ENCODE data around the gene LRRC36. TPM values are rescaled to one million over a fixed set of nuclear protein-coding genes. Genes with fewer than 3 reads are reported as not detected.
A peak's percentile ranks its signal among the peaks of the same experiment; 100 is the strongest.

Gene LRRC36
- total and polyA plus RNA-seq, 2 of the 13 experiments (the other 11 are each of a cell fraction or from before 2014, with no cell fraction given): 0.12 to 0.15 TPM

DNA sequence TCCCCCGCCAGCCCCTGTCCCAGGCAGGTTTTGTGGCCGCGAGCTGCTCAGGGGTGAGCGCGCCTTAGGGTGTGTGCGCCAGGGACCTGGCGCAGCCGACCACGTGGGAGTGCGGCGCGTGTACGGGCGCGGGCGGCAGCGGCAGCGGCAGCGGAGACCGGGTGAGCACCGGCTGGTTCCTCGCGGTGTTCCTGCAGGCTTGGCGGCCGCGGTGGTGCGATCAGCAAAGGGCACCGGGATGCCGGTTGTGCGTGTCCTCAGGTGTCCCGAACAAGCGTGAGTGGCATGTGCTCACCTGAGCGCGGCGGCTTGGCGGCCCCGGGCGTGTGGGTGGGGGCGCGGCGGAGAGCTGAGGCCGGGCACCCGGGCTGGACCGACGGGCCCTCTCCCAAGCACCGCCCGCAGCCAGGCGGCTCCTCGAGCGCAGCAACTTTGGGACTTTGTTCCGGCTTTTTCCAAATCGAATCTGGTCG, 103.9 kb downstream of the LRRC36 start (continued):
- TF ChIP-seq, protein P1, sequence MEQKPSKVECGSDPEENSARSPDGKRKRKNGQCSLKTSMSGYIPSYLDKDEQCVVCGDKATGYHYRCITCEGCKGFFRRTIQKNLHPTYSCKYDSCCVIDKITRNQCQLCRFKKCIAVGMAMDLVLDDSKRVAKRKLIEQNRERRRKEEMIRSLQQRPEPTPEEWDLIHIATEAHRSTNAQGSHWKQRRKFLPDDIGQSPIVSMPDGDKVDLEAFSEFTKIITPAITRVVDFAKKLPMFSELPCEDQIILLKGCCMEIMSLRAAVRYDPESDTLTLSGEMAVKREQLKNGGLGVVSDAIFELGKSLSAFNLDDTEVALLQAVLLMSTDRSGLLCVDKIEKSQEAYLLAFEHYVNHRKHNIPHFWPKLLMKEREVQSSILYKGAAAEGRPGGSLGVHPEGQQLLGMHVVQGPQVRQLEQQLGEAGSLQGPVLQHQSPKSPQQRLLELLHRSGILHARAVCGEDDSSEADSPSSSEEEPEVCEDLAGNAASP (CRISPR knock-in tag; IDR thresholded peaks at IDR 0.05; ENCODE audit: borderline replicate concordance): 0 out of 2 replicates have a peak, but pooled peaks have one; percentile 7
- TF ChIP-seq, protein P2, sequence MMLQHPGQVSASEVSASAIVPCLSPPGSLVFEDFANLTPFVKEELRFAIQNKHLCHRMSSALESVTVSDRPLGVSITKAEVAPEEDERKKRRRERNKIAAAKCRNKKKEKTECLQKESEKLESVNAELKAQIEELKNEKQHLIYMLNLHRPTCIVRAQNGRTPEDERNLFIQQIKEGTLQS (CRISPR knock-in tag; IDR thresholded peaks at IDR 0.05): peak; percentile 57; the same call in 1 of the 2 replicates
- TF ChIP-seq KLF11 (CRISPR knock-in tag; IDR thresholded peaks at IDR 0.05) (no peak), TAF15 (IDR thresholded peaks at IDR 0.05; ENCODE audit: low read depth, low read length, poor library complexity, severe bottlenecking) (peak; percentile 77), WIZ (CRISPR knock-in tag; IDR thresholded peaks at IDR 0.05) (peak; percentile 83), ZNF775 (CRISPR knock-in tag; IDR thresholded peaks at IDR 0.05; ENCODE audit: borderline replicate concordance) (peak; percentile 65; the same call in 1 of the 2 replicates), ZFX (CRISPR knock-in tag; IDR thresholded peaks at IDR 0.05; ENCODE audit: low read depth) (peak; percentile 71), ZFP37 (CRISPR knock-in tag; IDR thresholded peaks at IDR 0.05; ENCODE audit: borderline replicate concordance) (no peak), ZNF44 (CRISPR knock-in tag; IDR thresholded peaks at IDR 0.05) (peak; percentile 90; the same call in 1 of the 2 replicates), HOXA3 (CRISPR knock-in tag; IDR thresholded peaks at IDR 0.05) (peak; percentile 31; the same call in 1 of the 2 replicates), FOXC1 (CRISPR knock-in tag; IDR thresholded peaks at IDR 0.05; ENCODE audit: borderline replicate concordance) (peak; percentile 93), ZNF772 (CRISPR knock-in tag; IDR thresholded peaks at IDR 0.05) (peak; percentile 81; the same call in 1 of the 2 replicates), MAF1 (CRISPR knock-in tag; IDR thresholded peaks at IDR 0.05; ENCODE audit: borderline replicate concordance) (peak; percentile 22; the same call in 1 of the 2 replicates), ZBTB1 (CRISPR knock-in tag; IDR thresholded peaks at IDR 0.05; ENCODE audit: borderline replicate concordance) (no peak), ZNF552 (CRISPR knock-in tag; IDR thresholded peaks at IDR 0.05; ENCODE audit: borderline replicate concordance) (peak; percentile 96), NR2F1 (CRISPR knock-in tag; IDR thresholded peaks at IDR 0.05) (no peak), FOXM1 (CRISPR knock-in tag; IDR thresholded peaks at IDR 0.05) (no peak), KDM2A (CRISPR knock-in tag; IDR thresholded peaks at IDR 0.05; ENCODE audit: borderline replicate concordance, low read depth) (peak; percentile 67; the same call in 1 of the 2 replicates), PRMT3 (CRISPR knock-in tag; IDR thresholded peaks at IDR 0.05; ENCODE audit: borderline replicate concordance, low read depth) (no peak), TOE1 (CRISPR knock-in tag; IDR thresholded peaks at IDR 0.05) (no peak), NKX3-1 (CRISPR knock-in tag; IDR thresholded peaks at IDR 0.05) (no peak; the same call in 1 of the 2 replicates), FOXK1 (CRISPR knock-in tag; IDR thresholded peaks at IDR 0.05; ENCODE audit: borderline replicate concordance, low read depth) (no peak)
- TF ChIP-seq, protein P3, sequence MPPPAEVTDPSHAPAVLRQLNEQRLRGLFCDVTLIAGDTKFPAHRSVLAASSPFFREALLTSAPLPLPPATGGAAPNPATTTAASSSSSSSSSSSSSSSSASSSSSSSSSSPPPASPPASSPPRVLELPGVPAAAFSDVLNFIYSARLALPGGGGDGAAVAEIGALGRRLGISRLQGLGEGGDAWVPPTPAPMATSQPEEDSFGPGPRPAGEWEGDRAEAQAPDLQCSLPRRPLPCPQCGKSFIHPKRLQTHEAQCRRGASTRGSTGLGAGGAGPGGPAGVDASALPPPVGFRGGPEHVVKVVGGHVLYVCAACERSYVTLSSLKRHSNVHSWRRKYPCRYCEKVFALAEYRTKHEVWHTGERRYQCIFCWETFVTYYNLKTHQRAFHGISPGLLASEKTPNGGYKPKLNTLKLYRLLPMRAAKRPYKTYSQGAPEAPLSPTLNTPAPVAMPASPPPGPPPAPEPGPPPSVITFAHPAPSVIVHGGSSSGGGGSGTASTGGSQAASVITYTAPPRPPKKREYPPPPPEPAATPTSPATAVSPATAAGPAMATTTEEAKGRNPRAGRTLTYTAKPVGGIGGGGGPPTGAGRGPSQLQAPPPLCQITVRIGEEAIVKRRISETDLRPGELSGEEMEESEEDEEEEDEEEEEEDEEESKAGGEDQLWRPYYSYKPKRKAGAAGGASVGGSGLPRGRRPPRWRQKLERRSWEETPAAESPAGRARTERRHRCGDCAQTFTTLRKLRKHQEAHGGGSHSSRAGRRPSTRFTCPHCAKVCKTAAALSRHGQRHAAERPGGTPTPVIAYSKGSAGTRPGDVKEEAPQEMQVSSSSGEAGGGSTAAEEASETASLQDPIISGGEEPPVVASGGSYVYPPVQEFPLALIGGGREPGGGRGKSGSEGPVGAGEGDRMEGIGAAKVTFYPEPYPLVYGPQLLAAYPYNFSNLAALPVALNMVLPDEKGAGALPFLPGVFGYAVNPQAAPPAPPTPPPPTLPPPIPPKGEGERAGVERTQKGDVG (CRISPR knock-in tag; IDR thresholded peaks at IDR 0.05; ENCODE audit: borderline replicate concordance): peak; percentile 72; the same call in 1 of the 2 replicates
- TF ChIP-seq, protein P4, sequence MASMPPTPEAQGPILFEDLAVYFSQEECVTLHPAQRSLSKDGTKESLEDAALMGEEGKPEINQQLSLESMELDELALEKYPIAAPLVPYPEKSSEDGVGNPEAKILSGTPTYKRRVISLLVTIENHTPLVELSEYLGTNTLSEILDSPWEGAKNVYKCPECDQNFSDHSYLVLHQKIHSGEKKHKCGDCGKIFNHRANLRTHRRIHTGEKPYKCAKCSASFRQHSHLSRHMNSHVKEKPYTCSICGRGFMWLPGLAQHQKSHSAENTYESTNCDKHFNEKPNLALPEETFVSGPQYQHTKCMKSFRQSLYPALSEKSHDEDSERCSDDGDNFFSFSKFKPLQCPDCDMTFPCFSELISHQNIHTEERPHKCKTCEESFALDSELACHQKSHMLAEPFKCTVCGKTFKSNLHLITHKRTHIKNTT (CRISPR knock-in tag; IDR thresholded peaks at IDR 0.05): no peak
